K562 (cell line): ENCODE data around the gene GLG1. TPM values are rescaled to one million over a fixed set of nuclear protein-coding genes. Genes with fewer than 3 reads are reported as not detected.
"Not testable (repeated sequence)": the region's sequence is repeated elsewhere in the genome, so short reads cannot be mapped to it uniquely, and the experiment has no call there.

Source experiments
- ATAC-seq: fragments of 200-7000 bp; cut with Tn5 transposase; 3 replicates; pipeline ENCODE4 v1.9.1; 2020; ENCODE audit warnings: moderate library complexity
- BruUV-seq: library from RNA; stranded (reverse); fragments of 400-500 nt; replicated peaks from 2 replicates; lab custom pipeline; 2021; lab: Mats Ljungman, UMichigan
- CTCF ChIA-PET: fragments of 300-600 bp; formaldehyde crosslinking; extraction: SDS; loops from one replicate; lab custom pipeline; 2021; ENCODE audit warnings: low intra/inter-chr PET ratio; lab: Yijun Ruan, JAX
- POLR2A ChIA-PET: fragments of 300-600, 350-650 bp; sonication (Branson Sonifier 250); formaldehyde crosslinking; extraction: SDS; loops from one replicate; lab custom pipeline; 2021; ENCODE audit warnings: antibody characterized with exemption, inconsistent platforms; lab: Yijun Ruan, JAX
- DNase-seq, 4 experiments: peaks; one replicate each; pipeline versions ENCODE4 v3.0.0 to v3.0.0-alpha.2; 2011 to 2018; ENCODE audit warnings: low spot score in 3 of 4, mixed read lengths in 3 of 4; ENCODE audit errors: extremely low read depth in 1 of 4
- FAIRE-seq: peaks from 2 replicates; lab custom pipeline; 2011; peaks lifted over from hg19 to GRCh38; lab: Jason Lieb, UNC
- H2AFZ ChIP-seq: 2 replicates; pipeline ENCODE4 v1.6.0; 2011; ENCODE audit warnings: low read depth, low read length, control low read depth, inconsistent platforms
- H3K27ac ChIP-seq: fragments of 200-600 bp; 3 replicates; pipeline ENCODE4 v1.8.0; 2011; ENCODE audit warnings: low read depth, mild to moderate bottlenecking, control low read depth, inconsistent platforms, low read length, moderate library complexity, mixed read lengths; ENCODE audit errors: extremely low read depth
- H3K27me3 ChIP-seq, 2 experiments: fragments of 300-600 bp in 1 of 2; 2 replicates in 1 of 2; 3 replicates in 1 of 2; pipeline versions ENCODE4 v1.6.0 to v1.8.0; 2011; ENCODE audit warnings: inconsistent platforms in 2 of 2, low read length in 2 of 2, mild to moderate bottlenecking in 1 of 2, mixed read lengths in 1 of 2, moderate library complexity in 1 of 2; ENCODE audit not compliant: control insufficient read depth in 2 of 2, insufficient read depth in 2 of 2
- H3K36me3 ChIP-seq: fragments of 300-600 bp; 3 replicates; pipeline ENCODE4 v1.8.0; 2011; ENCODE audit warnings: mild to moderate bottlenecking, low read length, inconsistent platforms; ENCODE audit not compliant: control insufficient read depth, insufficient read depth
- H3K4me1 ChIP-seq, 2 experiments: fragments of 200-600 bp in 1 of 2; replicated peaks in 1 of 2; 2 replicates in 1 of 2; 3 replicates in 1 of 2; pipeline versions ENCODE4 v1.5.1 to v1.8.0; 2011; ENCODE audit warnings: inconsistent platforms in 2 of 2, low read length in 2 of 2, mild to moderate bottlenecking in 1 of 2, mixed read lengths in 1 of 2, moderate library complexity in 1 of 2; ENCODE audit not compliant: control insufficient read depth in 2 of 2, insufficient read depth in 2 of 2
- H3K4me2 ChIP-seq: 2 replicates; pipeline ENCODE4 v1.6.1; 2011; ENCODE audit warnings: low read length, control low read depth, inconsistent platforms, mixed read lengths; ENCODE audit not compliant: insufficient read depth
- H3K4me3 ChIP-seq: fragments of 200-600 bp; sonication (generic), shearing (Covaris generic); 2 replicates; pipeline ENCODE4 v1.5.1; 2016; ENCODE audit warnings: control low read depth, inconsistent platforms
- H3K79me2 ChIP-seq: fragments of 200-600 bp; 3 replicates; pipeline ENCODE4 v1.8.0; 2011; ENCODE audit warnings: low read length, inconsistent platforms; ENCODE audit not compliant: control insufficient read depth, insufficient read depth
- H3K9ac ChIP-seq, 2 experiments: 2 replicates each; pipeline versions ENCODE4 v1.6.0 to v1.6.1; 2011; ENCODE audit warnings: low read depth in 2 of 2, low read length in 2 of 2, control low read depth in 1 of 2, inconsistent platforms in 1 of 2, mild to moderate bottlenecking in 1 of 2, mixed read lengths in 1 of 2; ENCODE audit not compliant: insufficient read depth in 1 of 2
- H3K9me1 ChIP-seq: one replicate; pipeline ENCODE4 v1.6.0; 2011; ENCODE audit warnings: inconsistent platforms, mild to moderate bottlenecking, low read length, moderate library complexity; ENCODE audit not compliant: control insufficient read depth, insufficient read depth
- H3K9me3 ChIP-seq: replicated peaks from 2 replicates; pipeline ENCODE4 v1.5.1; 2011; ENCODE audit warnings: low read depth, low read length, inconsistent platforms; ENCODE audit not compliant: control insufficient read depth, insufficient read depth
- H4K20me1 ChIP-seq: replicated peaks from 2 replicates; pipeline ENCODE4 v1.6.1; 2011; ENCODE audit warnings: low read length, inconsistent platforms, mixed read lengths; ENCODE audit not compliant: control insufficient read depth, insufficient read depth
- ETV1 ChIP-seq: fragments of 450-650 bp; conservative IDR thresholded peaks from 2 replicates; pipeline ENCODE4 v1.6.1; 2016; ENCODE audit warnings: missing genetic modification characterization, control low read depth, low read depth, missing compliant biosample characterization
- POLR3A ChIP-seq: IDR thresholded peaks from 2 replicates; pipeline ENCODE4 v1.6.1; 2011; ENCODE audit warnings: borderline replicate concordance, mild to moderate bottlenecking, moderate library complexity; ENCODE audit not compliant: insufficient read length, insufficient read depth; ENCODE audit errors: extremely low read depth
- SOX6 ChIP-seq: fragments of 450-650 bp; IDR thresholded peaks from 2 replicates; pipeline ENCODE4 v1.6.1; 2014; ENCODE audit warnings: mild to moderate bottlenecking
- WGBS: fragments of 100-300 bp; shearing (Covaris generic); methylation state at CpG from one replicate; pipeline ENCODE4 v1.1.6; 2016; ENCODE audit warnings: low coverage, mixed read lengths; ENCODE audit not compliant: insufficient coverage; ENCODE audit errors: missing lambda C conversion rate; 5-methylcytosine and 5-hydroxymethylcytosine counted together
- in situ Hi-C: fragments of 300-500 bp; cut with MboI; formaldehyde crosslinking; loops from 4 replicates; pipeline ENCODE4 v1.15.0; 2018; ENCODE audit warnings: inconsistent platforms, mixed read lengths
- intact Hi-C: fragments of 100-400 bp; cut with micrococcal nuclease; formaldehyde crosslinking; loops from 2 replicates; pipeline ENCODE4 v1.14.2; 2022
- polyA plus RNA-seq, 8 experiments: library from polyadenylated mRNA; depleted of rRNA in 4 of 8; stranded (reverse) in 5 of 8; unstranded in 3 of 8; fragments of >200 nt; fragmentation: Nextera tagmentation in 2 of 8; fragmentation: Illumina TruSeq in 1 of 8; extraction: Ambion mirVana in 2 of 8; extraction: Trizol in 1 of 8; gene quantifications; 2 replicates each; pipeline versions ENCODE4 v1.2.1 to v1.2.3, GENCODE V29; 2011 to 2014; ENCODE audit warnings: inconsistent platforms in 1 of 8, missing spikeins in 1 of 8
- total RNA-seq, 7 experiments: library from RNA; depleted of rRNA in 6 of 7; stranded (reverse); fragments of >200 nt in 6 of 7; fragmentation: Illumina TruSeq in 2 of 7; extraction: Trizol in 2 of 7; gene quantifications; 2 replicates each; pipeline versions ENCODE4 v1.2.1 to v1.2.3, GENCODE V29; 2011 to 2021; ENCODE audit warnings: low replicate concordance in 1 of 7
- TF ChIP-seq, protein P1 (sequence below), 2 experiments: fragments of 250-450 bp in 1 of 2; fragments of 450-650 bp in 1 of 2; sonication (Bioruptor Pico) in 1 of 2; IDR thresholded peaks; 2 replicates each; pipeline versions ENCODE4 v1.6.1 to v1.8.0; 2016 to 2021; ENCODE audit warnings: mild to moderate bottlenecking in 2 of 2, moderate library complexity in 2 of 2, missing compliant biosample characterization in 1 of 2, missing genetic modification characterization in 1 of 2
- TF ChIP-seq, protein P2 (sequence below): fragments of 450-650 bp; formaldehyde crosslinking; IDR thresholded peaks from 2 replicates; pipeline ENCODE4 v1.4.0; 2020; ENCODE audit warnings: mild to moderate bottlenecking

Gene GLG1
- total and polyA plus RNA-seq, 9 of the 15 experiments (the other 6 are each of a cell fraction or from before 2014, with no cell fraction given): 6.2 to 36.0 (median 23.6) TPM

DNA sequence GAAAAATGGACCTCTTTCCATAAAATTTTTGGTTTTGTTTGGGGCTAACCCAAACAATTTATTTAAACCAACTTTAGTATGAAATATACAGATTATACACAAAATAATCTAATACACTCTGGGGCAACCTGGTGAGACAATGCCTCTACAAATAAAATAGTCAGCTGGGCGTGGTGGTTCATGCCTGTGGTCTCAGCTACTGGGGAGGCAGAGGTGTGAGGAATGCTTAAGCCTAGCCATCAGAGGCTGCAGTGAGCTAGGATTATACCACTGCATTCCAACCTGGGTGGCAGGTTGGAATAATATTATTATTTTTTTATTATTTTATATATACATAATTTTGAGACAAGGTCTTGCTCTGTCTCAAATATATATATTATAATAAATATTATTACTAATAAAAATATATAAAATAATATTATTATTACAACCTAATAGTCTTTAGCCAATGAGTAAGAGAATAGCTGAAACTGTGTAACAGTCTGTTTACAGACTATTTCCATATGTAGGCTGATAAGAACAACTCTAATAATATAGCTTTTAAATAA, 50.5 kb downstream of the GLG1 start:
- in situ Hi-C loops (no loop called here), intact Hi-C loops (no loop called here)
- H3K9me3 ChIP-seq: no peaks in the 10 kb centered on the region
- no peaks in the 10 kb centered on the region for H3K9me1 ChIP-seq
- CTCF ChIA-PET: no interaction called here
- no peak overlapping the region for H3K9ac ChIP-seq
- ATAC-seq: no peak
- no peak overlapping the region for H3K4me2 ChIP-seq
- peaks cover 12% of the 10 kb centered on the region; the same call in 1 of the 3 replicates for H3K79me2 ChIP-seq
- H3K27me3 ChIP-seq: no peaks in the 10 kb centered on the region
- H3K27ac ChIP-seq: no peak overlapping the region
- POLR2A ChIA-PET: interaction anchor here (1.1 to 1.5 kb wide), 2 partner anchors 17 to 50 kb away, joined by 4 read pairs; partner anchors contain the start of gene GLG1
- TF ChIP-seq, protein P1, sequence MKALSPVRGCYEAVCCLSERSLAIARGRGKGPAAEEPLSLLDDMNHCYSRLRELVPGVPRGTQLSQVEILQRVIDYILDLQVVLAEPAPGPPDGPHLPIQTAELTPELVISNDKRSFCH (CRISPR knock-in tag; IDR thresholded peaks at IDR 0.05): no peak
- TF ChIP-seq, protein P1 (tag; IDR thresholded peaks at IDR 0.05): no peak
- TF ChIP-seq POLR3A (no peak), SOX6 (no peak), ETV1 (tag) (no peak)
- TF ChIP-seq, protein P2, sequence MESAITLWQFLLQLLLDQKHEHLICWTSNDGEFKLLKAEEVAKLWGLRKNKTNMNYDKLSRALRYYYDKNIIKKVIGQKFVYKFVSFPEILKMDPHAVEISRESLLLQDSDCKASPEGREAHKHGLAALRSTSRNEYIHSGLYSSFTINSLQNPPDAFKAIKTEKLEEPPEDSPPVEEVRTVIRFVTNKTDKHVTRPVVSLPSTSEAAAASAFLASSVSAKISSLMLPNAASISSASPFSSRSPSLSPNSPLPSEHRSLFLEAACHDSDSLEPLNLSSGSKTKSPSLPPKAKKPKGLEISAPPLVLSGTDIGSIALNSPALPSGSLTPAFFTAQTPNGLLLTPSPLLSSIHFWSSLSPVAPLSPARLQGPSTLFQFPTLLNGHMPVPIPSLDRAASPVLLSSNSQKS (CRISPR knock-in tag): no peak
- H4K20me1 ChIP-seq: no peaks in the 10 kb centered on the region
- WGBS: 78% methylated on average over 1 of the region's 1 CpG
- peaks cover 0 to 3% of the 10 kb centered on the region in 2 experiments; a peak in 2 of 5 replicates for H3K4me1 ChIP-seq
- FAIRE-seq: no peak
- H2AFZ ChIP-seq: no peak overlapping the region
- no peak for DNase-seq
- H3K4me3 ChIP-seq: no peak overlapping the region
- H3K36me3 ChIP-seq: no peaks in the 10 kb centered on the region
- BruUV-seq: no TSS peak

GRCh38 chr16:74552357-74552756, 54.6 kb downstream of the GLG1 start:
- H2AFZ ChIP-seq, H4K20me1 ChIP-seq, H3K27me3 ChIP-seq, H3K36me3 ChIP-seq, H3K9me3 ChIP-seq, DNase-seq, H3K4me1 ChIP-seq, H3K9me1 ChIP-seq, H3K4me2 ChIP-seq, BruUV-seq, in situ Hi-C loops, H3K27ac ChIP-seq, POLR2A ChIA-PET, H3K4me3 ChIP-seq, H3K79me2 ChIP-seq, H3K9ac ChIP-seq, CTCF ChIA-PET, ATAC-seq: not testable (repeated sequence)
- FAIRE-seq: peak; percentile 32
- 58% methylated on average over 4 of the region's 6 CpGs for WGBS
- intact Hi-C loops: loop anchor here (5.0 kb wide), 1 partner anchor 105 kb away; no protein-coding TSS in a partner anchor
